Measurements from ENCODE around the gene PRKCI.
"Not testable (repeated sequence)": the region's sequence is repeated elsewhere in the genome, so short reads cannot be mapped to it uniquely, and the experiment has no call there.

The PRKCI gene

GRCh38 chr3:170247875-170248274, 25.7 kb downstream of the PRKCI start:
- no peaks in the 10 kb centered on the region for H3K27me3 Mint-ChIP-seq (ENCODE audit: low read depth)
- peaks cover 54% of the 10 kb centered on the region for H3K36me3 Mint-ChIP-seq (ENCODE audit: low read depth)
- H3K4me3 Mint-ChIP-seq = no peak overlapping the region
- TF ChIP-seq CTCF (IDR thresholded peaks at IDR 0.05; ENCODE audit: unreplicated experiment in 3 of 3) = no peak
- H3K27ac Mint-ChIP-seq = peak overlapping the region; percentile 14 to 76 (median 29)
- no peaks in the 10 kb centered on the region for H3K9me3 Mint-ChIP-seq
- H3K4me1 Mint-ChIP-seq = no peaks in the 10 kb centered on the region

DNA sequence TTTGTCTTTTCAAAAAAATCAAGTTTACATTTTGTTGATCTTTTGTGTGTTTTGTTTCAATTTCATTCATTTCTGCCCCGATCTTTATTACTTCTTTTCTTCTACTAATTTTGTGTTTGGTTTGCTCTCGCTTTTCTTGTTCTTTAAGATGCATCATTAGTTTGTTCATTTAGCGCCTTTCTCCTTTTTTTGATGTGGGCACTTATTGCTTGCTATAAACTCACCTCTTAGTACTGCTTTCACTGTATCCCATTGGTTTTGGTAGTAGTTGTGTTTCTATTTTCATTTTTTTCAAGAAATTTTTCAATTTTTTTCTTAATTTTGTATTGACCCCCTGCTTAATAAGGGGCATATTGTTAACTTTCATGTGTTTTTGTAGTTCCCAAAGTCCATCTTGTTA, 34.4 kb downstream of the PRKCI start:
- TF ChIP-seq CTCF (IDR thresholded peaks at IDR 0.05; ENCODE audit: unreplicated experiment in 3 of 3) = no peak
- peaks cover 27% of the 10 kb centered on the region for H3K9me3 Mint-ChIP-seq
- no peaks in the 10 kb centered on the region for H3K4me1 Mint-ChIP-seq
- H3K27me3 Mint-ChIP-seq (ENCODE audit: low read depth) = no peaks in the 10 kb centered on the region
- H3K4me3 Mint-ChIP-seq = no peak overlapping the region
- no peak overlapping the region for H3K27ac Mint-ChIP-seq
- peaks cover 77% of the 10 kb centered on the region for H3K36me3 Mint-ChIP-seq (ENCODE audit: low read depth)

DNA sequence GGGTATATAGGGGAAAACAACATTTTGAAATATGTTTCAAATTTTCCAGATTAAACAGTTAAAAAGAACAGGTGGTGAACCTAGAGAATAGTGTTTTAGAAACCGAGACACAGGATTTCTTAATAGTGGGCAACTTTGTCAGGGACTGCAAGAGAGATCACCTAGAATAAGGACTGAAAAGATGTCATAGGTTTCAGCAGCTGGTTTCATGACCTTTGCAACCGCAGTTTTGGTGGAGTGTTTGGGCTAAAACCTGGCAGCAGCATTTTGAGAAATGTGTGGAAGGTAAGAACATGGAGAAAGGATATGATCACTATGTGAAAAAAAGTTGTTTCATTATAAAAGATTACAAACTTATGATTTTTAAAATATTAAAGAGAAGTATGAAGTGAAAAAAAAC, 34.9 kb downstream of the PRKCI start:
- no peaks in the 10 kb centered on the region for H3K27me3 Mint-ChIP-seq (ENCODE audit: low read depth)
- H3K36me3 Mint-ChIP-seq (ENCODE audit: low read depth) = peaks cover 79% of the 10 kb centered on the region
- peaks cover 27% of the 10 kb centered on the region for H3K9me3 Mint-ChIP-seq
- H3K4me1 Mint-ChIP-seq = no peaks in the 10 kb centered on the region
- H3K27ac Mint-ChIP-seq = no peak overlapping the region
- no peak for TF ChIP-seq CTCF (IDR thresholded peaks at IDR 0.05; ENCODE audit: unreplicated experiment in 3 of 3)
- H3K4me3 Mint-ChIP-seq = no peak overlapping the region

DNA sequence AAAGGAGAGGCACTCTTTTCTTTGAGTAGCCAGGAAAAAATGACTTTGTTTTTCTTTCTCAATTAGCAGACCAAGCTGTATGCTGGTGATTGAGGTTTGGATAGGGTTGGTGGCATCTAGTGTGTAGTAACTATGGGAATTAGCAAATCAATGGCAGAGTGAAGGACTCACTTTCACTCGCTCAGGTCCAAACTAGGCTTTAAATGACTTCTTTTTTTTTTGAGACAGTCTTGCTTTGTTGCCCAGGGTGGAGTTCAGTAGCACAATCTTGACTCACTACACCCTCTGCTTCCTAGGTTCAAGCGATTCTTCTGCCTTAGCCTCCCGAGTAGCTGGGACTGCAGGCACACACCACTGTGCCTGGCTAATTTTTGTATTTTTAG, 35.9 kb downstream of the PRKCI start:
- Mint-ChIP-seq H3K27me3 (ENCODE audit: low read depth) (no peaks in the 10 kb centered on the region), H3K9me3 (peaks cover 27% of the 10 kb centered on the region), H3K27ac (no peak overlapping the region), H3K4me3 (no peak overlapping the region), H3K4me1 (no peaks in the 10 kb centered on the region), H3K36me3 (ENCODE audit: low read depth) (peaks cover 74% of the 10 kb centered on the region)
- TF ChIP-seq CTCF (IDR thresholded peaks at IDR 0.05; ENCODE audit: unreplicated experiment in 3 of 3) = no peak

- no peaks in the 10 kb centered on the region for H3K27me3 Mint-ChIP-seq (ENCODE audit: low read depth)
- H3K36me3 Mint-ChIP-seq (ENCODE audit: low read depth) = peaks cover 74% of the 10 kb centered on the region
- no peak overlapping the region for H3K4me3 Mint-ChIP-seq
- H3K9me3 Mint-ChIP-seq = peaks cover 17% of the 10 kb centered on the region
- no peak overlapping the region for H3K27ac Mint-ChIP-seq
- no peak for TF ChIP-seq CTCF (IDR thresholded peaks at IDR 0.05; ENCODE audit: unreplicated experiment in 3 of 3)
- H3K4me1 Mint-ChIP-seq = no peaks in the 10 kb centered on the region
Measured at GRCh38 chr3:170259907-170260306, 37.7 kb downstream of the PRKCI start.

DNA sequence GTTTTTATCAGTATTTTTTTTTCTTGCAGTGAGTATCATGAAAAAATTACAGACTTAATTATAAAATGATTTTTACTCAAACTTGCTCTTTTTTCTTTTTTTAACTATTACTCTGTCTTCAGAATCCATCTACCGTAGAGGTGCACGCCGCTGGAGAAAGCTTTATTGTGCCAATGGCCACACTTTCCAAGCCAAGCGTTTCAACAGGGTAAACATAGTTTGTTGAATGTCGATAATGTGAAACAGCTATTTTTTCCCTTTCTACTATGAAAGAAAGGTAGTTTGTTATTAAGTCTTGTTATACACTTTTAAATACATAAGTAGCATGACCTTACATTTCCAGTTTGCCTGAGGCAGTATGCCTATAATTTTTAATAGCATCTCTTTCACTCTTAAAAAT, 45.6 kb downstream of the PRKCI start:
- Mint-ChIP-seq H3K4me3 (no peak overlapping the region), H3K27me3 (ENCODE audit: low read depth) (no peaks in the 10 kb centered on the region), H3K27ac (no peak overlapping the region), H3K4me1 (no peaks in the 10 kb centered on the region), H3K36me3 (ENCODE audit: low read depth) (peaks cover 52% of the 10 kb centered on the region), H3K9me3 (no peaks in the 10 kb centered on the region)
- no peak for TF ChIP-seq CTCF (IDR thresholded peaks at IDR 0.05; ENCODE audit: unreplicated experiment in 3 of 3)

DNA sequence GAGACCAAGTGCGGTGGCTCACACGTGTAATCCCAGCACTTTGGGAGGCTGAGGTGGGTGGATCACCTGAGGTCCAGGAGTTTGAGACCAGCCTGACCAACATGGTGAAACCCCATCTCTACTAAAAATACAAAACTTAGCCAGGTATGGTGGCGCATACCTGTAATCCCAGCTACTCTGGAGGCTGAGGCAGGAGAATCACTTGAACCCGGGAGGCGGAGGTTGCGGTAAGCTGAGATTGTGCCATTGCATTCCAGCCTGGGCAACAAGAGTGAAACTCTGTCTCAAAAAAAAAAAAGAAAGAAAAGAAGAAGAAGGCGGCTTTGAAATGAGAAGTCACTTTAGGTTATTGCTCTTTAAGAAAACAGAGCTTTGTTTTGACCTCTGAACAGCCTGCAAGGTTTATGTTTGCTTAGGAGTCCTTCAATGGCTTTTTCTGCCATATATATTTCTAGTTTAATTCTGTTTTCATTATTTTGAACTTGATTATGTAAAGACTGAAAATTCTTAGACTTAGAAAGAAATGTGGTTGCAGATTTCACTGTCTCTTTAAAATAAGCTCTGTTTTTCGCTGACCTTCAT, 47.5 kb downstream of the PRKCI start:
- H3K27ac Mint-ChIP-seq; H3K27me3 Mint-ChIP-seq (ENCODE audit: low read depth); H3K4me3 Mint-ChIP-seq; H3K9me3 Mint-ChIP-seq; H3K4me1 Mint-ChIP-seq: not testable (repeated sequence)
- H3K36me3 Mint-ChIP-seq (ENCODE audit: low read depth) = peaks cover 53% of the 10 kb centered on the region
